Right renal pelvis (tissue), 4 donors: ENCODE results near the gene CD101. TPM values are rescaled to one million over a fixed set of nuclear protein-coding genes. Genes with fewer than 3 reads are reported as not detected.
A peak's percentile ranks its signal among the peaks of the same experiment; 100 is the strongest.

Source experiments
- DNase-seq, 4 donors: peaks; one replicate each; pipeline ENCODE4 v3.0.0-alpha.2; 2013; ENCODE audit warnings: low read depth in 4 of 4, low spot score in 3 of 4, missing footprints in 1 of 4
- polyA plus RNA-seq, 4 donors: library from polyadenylated mRNA; unstranded; fragments of 120-200 nt; gene quantifications; one replicate each; pipeline ENCODE4 v1.2.1, GENCODE V29; 2013; ENCODE audit not compliant: insufficient read length in 4 of 4

The CD101 gene
- polyA plus RNA-seq, 4 donors: 1.1 to 2.1 (median 1.7) TPM

DNA sequence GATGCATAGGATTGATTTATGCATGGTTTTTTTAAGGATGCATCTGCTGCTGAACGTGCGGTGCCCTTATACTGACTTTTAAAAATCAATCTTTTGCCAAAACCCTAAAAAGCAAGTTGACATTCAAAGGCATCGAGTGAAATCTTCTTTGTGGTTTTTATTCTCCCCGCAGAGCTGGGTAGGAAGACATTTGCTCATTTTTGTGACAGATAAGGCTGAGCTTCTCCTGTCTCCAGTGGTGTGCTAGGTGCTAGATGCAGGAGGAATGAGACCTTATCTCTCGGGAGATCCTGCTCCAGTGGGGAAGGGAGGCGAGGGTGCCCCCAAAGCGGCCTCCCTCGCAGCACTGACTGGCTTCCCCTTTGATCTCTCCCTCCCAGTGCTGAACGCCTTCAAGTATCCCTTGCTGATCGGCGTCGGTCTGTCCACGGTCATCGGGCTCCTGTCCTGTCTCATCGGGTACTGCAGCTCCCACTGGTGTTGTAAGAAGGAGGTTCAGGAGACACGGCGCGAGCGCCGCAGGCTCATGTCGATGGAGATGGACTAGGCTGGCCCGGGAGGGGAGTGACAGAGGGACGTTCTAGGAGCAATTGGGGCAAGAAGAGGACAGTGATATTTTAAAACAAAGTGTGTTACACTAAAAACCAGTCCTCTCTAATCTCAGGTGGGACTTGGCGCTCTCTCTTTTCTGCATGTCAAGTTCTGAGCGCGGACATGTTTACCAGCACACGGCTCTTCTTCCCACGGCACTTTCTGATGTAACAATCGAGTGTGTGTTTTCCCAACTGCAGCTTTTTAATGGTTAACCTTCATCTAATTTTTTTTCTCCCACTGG, 14.9 kb upstream of the CD101 start:
- no peak for DNase-seq

DNA sequence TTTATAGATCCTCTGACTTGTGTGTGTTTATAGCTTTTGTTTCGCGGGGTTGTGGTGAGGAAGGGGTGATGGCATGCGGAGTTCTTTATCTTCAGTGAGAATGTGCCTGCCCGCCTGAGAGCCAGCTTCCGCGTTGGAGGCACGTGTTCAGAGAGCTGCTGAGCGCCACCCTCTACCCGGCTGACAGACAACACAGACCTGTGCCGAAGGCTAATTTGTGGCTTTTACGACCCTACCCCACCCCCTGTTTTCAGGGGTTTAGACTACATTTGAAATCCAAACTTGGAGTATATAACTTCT, 14.4 kb upstream of the CD101 start:
- no peak for DNase-seq

DNA sequence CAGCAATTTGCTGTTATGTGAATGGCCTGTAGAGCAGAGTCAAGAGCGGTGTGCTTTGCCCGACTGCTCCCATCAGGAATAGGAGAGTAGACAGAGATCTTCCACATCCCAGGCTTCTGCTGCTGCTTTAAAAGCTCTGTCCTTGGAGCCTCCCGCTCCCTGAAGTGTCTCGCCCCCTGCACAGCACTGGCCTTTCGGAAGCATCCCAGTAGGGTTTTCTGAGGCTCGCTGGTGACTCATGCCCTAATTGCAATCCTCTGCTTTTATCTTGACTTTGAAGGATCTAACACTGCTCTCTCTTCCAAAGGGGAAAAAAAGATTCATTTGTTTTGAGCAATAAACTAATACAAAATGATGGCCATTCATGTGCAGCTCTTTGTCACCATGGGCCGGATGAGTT, 13.3 kb upstream of the CD101 start:
- DNase-seq: no peak

DNA sequence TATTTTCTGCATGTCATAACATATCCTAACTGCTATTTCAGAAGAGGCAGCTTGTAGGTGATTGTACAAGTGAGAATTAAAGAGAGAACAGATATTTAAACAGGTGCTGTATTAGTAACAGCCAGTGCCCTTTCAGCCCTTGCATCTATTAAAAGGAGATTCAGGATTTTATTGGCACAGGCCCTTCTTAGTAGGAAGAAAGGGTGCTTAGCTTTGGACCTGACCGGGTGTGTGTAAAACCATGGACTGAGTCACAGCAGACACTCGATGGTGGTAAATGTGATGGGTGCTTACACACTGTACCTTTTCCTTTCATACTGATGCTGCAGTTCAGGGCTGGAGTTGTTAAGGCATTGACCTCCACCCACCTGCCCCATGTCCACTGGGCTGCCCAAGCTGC, 12.7 kb upstream of the CD101 start:
- DNase-seq: no peak

DNA sequence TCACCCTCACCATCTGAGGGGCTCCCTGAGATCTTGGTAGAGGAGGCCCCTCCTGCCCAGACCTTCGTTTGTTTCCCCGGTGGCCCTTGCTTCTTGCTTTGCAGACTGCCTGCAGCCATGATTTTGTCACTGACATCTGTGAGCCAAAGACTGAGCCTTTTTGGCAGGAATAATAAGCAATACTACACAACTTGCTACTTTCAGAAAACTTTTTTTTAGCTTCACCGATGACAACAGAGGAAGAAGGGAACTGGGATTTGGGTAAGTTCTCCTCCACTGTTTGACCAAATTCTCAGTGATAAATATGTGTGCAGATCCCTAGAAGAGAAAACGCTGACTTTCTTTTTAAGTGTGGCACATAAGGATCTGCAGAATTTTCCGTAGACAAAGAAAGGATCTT, 11.7 kb upstream of the CD101 start:
- DNase-seq: no peak

DNA sequence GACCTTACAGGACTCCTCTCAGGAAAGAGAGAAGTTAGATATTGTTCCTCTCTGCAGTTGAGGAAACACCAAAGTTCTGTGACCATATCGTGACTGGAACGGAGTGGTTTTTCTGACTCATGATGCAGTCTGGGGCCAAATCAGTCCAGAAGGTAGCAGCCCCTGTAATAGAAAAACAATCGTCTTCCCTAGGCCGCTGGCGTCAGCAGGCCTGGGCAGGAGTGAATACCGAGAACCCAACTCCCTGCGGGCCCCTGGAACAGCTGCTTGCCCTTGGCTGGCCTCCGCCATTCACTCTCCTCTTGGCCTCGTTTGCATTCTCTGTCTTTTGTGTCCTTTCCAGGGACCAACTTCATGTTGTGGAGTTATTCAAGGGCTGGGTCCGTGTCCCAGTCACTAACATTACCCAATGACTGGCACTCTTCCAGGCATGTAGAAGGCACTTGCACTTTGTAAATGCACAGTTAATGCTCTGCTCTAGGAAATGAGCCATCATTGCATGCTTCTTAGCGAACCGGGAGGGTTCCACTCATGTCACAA, 10.9 kb upstream of the CD101 start:
- no peak for DNase-seq

DNA sequence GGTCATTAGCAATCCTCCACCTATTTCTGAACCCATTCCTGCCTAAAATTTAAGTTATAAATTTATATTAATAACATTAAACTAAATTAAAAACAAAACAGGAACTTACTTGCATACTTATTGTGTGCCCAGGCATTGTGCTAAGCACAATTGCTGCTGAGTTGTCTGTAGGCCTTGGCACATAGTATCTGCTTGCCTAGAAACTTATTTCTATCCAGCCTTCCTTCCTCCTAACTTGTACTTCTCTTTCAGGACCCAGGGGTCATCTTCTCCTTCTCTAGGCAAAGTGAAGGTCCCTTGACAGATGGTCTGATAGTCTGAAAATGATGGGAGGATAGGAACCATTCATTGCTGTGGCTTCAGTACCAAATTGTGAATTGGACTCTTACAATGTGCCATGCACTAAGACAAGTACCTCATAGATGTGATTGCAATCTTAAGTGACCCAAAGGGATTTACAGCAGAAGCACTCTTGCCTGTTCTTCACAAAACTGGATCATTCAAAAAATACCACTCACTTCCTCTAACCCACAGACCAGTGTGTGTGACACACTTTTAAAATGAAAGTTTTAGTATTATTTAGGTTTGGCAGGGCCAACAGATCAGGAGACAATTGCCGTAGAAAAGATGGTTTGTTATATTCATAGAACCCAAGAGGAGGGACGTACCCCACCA, 10.3 kb upstream of the CD101 start:
- no peak for DNase-seq

DNA sequence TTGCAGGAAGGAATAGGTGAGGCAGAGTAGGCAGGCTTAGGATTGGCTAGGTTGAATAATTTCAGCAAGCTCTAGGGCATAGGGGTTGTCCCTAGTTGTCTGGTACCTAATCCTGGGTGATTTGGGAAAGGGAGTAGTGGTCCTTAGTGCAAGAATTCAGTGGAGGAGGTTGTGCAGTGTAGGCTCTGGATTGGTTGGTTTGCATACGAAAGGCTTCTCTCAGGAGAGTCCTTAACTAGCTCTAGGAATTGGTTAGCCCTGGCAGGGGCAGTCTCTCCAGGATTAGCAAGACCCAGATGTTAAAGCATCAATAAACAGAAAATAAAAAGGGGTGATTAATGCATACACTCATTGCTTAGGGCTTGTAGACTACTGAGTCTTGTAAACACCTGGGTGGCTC, 9.6 kb upstream of the CD101 start:
- no peak for DNase-seq

DNA sequence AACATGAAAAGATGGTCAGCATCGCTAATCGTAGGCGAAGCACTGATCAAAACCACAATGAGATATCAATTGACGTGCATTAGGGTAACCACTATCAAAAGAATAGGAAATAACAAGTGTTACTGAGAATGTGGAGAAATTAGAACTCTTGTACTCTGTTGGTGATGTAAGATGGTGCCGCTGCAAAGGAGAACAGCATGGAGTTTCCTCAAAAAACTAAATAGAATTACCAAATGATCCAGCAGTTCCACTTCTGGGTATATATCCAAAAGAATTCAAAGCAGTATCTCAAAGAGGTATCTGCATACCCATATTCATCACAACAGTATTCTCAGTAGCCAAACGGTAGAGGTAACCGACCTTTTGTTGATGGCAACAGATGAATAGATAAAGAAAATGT, 8.3 kb upstream of the CD101 start:
- no peak for DNase-seq

DNA sequence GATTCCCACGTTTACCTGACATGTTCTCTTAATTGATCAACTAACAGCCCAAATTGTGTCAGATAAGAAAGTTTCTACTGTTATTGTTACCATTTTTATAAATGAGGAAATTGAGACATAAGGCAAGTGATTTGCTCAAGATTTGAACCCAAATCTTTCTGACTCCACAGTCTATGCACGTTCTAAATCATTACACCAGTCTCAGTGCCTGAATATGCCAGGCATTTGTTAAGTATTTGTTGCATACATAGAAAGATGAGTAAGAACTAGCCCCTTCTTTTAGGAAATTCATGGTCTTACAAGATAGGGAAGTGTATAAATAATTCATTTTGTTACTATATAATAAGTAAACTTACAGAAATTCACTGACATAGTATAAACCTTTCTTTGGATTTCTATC, 7.1 kb upstream of the CD101 start:
- no peak for DNase-seq

DNA sequence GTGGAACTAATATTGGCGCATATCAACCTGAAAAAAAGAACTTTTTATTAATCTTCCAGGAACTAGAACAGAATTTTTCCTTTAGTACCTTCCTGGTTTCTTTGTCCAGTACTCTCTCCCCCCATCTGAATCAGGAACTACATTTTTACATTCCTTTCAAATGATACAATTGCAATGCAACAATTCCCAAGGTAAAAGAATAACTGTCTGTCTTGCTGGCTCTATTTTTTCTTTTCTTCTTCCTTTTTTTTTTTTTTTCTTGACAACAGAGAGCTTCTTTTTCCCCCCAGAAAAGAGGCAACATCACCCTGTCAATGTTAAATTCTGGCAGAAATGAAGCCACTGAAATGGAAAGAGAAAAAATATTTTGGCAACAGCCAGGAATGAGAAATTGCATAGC, 4.5 kb upstream of the CD101 start:
- DNase-seq: no peak

DNA sequence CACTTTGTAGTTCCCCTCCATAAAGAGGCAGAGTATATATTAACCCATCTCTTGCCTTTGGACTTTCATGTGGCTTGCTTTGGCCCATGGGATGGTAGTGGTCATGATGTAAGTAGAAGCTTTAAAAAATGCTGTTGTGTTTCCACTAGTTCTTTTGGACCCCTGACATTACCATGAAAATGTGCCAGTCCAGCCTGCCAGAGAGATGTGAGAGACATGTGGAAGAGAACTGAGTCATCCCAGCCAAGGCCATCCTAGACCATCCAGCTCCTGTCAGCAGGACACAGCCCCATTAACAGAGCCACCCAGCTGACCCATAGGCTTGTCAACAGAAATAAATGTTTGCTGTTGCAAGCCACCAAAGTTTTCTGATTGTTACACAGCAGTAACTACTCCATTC, 3.9 kb upstream of the CD101 start:
- no peak for DNase-seq

DNA sequence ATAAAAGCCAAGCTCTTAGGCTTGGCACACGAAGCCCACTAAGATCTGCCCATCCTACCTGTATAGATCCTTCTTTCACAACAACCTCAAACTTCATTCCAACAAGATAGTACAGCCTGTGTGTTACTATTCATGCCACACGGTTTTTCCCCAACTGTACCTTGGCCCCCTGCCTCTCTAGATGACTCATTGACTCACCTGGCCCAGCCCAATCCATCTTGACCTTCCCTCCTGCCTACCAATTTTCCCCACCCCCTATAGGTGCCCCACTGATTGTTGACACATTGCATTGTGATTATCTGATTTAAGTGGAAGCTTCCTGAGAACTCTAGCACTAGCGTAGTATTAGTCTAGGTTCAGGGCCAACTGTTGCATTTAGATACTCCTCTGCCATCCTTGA, 2.0 kb upstream of the CD101 start:
- no peak for DNase-seq

DNA sequence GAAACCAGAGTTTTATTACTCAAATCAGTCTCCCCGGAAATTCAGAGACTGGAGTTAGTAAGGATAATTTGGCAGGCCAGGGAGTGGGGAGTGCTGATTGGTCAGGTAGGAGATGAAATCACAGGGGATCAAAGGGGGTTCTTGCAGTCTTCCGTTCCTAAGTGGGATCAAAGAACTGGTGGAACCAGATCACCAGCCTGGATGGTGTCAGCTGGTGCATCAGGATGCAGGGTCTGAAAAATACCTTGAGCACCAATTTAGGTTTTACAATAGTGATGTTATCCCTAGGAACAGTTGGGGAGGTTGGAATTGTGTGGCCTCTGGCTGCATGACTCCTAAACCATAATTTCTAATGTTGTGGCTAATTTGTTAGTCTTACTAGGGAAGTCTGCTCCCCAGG, 1.4 kb upstream of the CD101 start:
- no peak for DNase-seq

DNA sequence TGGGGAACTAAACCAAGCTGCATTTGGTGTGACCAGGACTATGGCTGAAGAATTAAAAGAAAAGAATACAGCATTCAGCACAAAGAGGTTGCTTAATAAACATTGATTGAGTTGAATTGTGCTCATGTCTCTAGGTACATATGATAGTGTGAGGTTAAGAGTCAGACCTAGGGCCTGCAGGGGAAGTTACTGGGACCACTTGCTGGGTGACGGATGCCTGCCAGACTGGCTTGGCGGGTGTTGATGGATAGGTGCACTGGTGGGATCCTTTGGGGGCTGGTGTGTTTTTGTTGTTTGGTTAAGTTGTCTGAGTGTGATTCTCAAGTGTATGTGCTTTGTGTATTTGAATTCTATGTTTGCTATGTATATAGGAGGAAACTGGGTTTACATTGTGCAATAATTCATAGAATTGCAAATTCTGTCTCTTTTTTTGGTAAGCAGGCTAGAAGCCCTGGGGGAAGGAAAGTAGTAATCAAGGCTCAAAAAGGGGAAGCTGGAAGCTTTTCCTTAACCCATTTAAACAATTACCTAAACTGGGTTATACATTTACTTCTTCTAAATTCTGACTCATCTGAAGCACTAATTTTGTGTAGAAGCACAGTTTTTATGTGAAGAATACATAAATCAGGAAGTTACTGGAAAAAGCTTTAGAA, 1.8 kb downstream of the CD101 start:
- no peak for DNase-seq

DNA sequence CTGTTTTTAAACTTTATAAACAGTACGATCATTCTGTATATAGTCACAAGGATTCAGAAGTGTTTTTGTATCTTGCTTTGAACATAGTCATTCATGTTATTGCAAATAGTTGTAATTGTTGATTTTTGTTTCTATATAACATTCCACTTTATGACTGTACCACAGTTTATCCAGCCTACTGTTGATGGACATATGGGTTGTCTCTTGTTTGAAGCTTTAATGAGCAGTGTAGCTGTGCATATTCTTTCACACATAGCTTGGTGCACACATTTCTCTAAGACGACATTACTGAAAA, 6.1 kb downstream of the CD101 start:
- no peak for DNase-seq

DNA sequence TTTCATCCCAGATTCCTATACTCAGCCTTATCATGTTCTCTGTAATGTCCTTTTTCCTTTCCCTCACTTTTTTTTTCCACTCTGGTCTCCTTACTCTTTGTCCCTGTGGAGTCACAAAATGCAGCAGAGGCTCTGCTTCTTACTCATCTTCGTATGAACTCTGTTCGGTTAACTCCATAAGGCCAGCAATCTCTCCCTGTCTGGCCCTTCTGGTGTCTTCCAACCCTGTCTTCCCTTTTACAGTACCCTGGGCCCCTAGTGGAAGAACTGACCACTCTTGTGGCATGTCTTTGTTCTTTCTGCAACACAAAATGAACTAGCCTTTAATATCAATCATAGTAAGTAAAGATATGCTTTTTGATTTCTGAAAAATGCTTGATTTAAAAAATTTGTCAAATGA, 7.1 kb downstream of the CD101 start:
- DNase-seq: no peak

DNA sequence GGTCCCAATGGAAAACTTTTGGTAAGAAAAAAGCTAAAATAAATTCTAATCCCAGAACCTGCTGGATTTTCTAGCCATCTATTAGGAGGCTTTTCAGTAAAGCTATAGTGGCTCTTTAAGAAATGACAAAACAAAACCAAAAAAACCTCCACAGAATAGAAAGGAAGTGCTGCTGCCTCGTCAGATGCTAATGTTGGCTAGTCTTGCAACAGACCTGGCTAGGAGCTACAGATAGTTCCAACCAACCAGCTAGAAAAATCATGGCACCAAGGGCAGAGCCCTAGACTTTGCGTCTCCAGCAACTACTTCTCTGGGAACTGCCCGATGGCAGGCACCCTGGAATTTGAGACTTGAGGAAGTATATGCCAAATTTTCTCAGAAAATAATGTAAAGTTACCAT, 7.6 kb downstream of the CD101 start:
- no peak for DNase-seq

DNA sequence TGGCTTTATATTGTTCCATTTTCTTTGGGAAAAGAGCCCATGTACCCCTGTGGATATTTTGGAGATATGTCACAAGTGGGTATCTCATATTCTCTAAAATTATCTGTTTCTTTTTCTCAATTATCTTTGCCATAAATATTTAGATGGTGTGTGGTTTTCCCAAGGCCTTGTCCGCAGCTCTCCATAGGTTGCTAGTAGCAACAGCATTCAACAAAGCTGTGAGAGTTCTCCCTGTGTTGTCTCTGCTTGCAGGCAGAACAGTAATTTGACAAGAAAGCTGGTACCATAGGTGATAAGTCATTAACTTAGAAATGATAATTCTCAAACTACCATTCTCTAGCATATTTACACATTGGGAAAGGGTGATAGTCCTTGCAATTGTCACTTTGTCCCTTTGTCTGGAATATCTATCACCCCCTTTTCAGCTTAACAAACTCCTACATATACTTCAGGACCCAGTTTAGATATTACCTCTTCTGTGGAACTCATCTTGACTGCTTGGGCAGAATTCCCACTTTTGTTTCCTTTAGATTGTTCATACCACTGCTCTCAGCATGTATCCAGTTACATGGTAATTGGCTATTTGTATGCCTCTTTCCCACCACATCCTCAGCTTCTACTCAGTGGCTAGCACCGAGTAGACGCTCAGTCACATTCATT, 8.9 kb downstream of the CD101 start:
- no peak for DNase-seq

DNA sequence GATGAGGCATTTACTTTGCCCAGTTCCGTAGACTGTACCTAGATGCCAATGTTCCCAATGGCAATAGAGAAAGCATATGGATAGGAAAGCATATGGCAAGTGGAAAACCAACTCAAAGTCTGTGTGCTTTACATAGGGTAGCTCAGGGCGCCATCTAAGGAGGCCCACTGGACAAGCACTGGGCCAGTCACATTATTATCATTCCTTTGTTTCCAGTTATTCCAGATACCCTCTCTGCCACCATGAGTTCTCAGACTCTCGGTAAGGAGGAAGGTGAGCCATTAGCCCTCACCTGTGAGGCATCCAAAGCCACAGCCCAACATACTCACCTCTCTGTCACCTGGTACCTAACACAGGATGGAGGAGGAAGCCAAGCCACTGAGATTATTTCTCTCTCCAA, 9.8 kb downstream of the CD101 start:
- no peak for DNase-seq

DNA sequence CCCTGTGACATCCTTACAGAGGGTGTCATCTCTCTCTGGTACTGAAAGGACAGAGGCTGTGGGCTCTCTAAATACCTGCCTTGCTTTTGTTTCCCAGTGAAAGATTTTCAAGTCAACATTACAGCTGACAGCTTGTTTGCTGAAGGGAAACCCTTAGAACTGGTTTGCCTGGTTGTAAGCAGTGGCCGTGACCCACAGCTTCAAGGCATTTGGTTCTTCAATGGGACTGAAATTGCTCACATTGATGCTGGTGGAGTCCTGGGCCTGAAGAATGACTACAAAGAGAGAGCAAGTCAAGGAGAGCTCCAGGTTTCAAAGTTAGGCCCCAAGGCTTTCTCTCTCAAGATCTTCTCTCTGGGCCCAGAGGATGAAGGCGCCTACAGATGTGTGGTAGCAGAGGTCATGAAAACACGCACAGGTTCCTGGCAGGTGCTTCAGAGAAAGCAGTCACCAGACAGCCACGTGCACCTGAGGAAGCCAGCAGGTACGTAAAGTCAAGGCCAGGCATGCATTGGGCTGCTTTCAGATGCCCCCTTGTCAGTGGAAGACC, 11.8 kb downstream of the CD101 start:
- peak in 1 of 4 donors; percentile 38 for DNase-seq
